GM12872 (cell line): ENCODE data around the gene ZNF654.

ENCODE experiments used
- TF ChIP-seq, protein P1 (sequence below): IDR thresholded peaks from 3 replicates; pipeline ENCODE4 v1.5.1; 2011; ENCODE audit warnings: low read depth, mild to moderate bottlenecking, low read length, moderate library complexity; ENCODE audit not compliant: insufficient read depth

The ZNF654 gene

GRCh38 chr3:88189361-88189810 is 130.3 kb downstream of the ZNF654 start:
- TF ChIP-seq, protein P1, sequence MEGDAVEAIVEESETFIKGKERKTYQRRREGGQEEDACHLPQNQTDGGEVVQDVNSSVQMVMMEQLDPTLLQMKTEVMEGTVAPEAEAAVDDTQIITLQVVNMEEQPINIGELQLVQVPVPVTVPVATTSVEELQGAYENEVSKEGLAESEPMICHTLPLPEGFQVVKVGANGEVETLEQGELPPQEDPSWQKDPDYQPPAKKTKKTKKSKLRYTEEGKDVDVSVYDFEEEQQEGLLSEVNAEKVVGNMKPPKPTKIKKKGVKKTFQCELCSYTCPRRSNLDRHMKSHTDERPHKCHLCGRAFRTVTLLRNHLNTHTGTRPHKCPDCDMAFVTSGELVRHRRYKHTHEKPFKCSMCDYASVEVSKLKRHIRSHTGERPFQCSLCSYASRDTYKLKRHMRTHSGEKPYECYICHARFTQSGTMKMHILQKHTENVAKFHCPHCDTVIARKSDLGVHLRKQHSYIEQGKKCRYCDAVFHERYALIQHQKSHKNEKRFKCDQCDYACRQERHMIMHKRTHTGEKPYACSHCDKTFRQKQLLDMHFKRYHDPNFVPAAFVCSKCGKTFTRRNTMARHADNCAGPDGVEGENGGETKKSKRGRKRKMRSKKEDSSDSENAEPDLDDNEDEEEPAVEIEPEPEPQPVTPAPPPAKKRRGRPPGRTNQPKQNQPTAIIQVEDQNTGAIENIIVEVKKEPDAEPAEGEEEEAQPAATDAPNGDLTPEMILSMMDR = no peak

DNA sequence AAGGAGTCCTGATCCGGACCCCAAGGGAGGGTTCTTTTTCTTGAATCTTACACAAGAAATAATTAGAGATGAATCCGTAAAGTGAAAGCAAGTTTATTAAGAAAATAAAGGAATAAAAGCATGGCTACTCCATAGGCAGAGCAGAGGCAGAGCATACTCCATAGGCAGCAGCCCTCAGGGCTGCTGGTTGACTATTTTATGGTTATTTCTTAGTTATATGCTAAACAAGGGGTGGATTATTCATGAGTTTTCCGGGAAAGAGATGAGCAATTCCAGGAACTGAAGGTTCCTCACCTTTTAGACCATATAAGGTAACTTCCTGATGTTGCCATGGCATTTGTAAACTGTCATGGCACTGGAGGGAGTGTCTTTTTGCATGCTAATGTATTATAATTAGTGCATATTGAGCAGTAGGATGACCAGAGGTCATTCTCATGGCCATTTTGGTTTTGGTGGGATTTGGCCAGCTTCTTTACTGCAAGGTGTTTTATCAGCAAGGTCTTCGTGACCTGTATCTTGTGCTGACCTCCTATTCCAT is 132.9 kb downstream of the ZNF654 start:
- TF ChIP-seq, protein P1 = no peak

GRCh38 chr3:88192631-88193030 is 133.6 kb downstream of the ZNF654 start:
- TF ChIP-seq, protein P1 = no peak
